Thoracic aorta (tissue), 2 donors: ENCODE results near the gene CYP2R1. TPM values are rescaled to one million over a fixed set of nuclear protein-coding genes. Genes with fewer than 3 reads are reported as not detected.
"Not testable (repeated sequence)": the region's sequence is repeated elsewhere in the genome, so short reads cannot be mapped to it uniquely, and the experiment has no call there.

Experiments
- ATAC-seq: fragments of 150-250 bp; one replicate; pipeline ENCODE4 v1.8.0; 2017; ENCODE audit warnings: low read depth; ENCODE audit not compliant: insufficient number of reproducible peaks, low FRiP score
- DNase-seq: peaks from one replicate; pipeline ENCODE4 v3.0.0-alpha.2; 2020; ENCODE audit warnings: low spot score
- H3K27ac ChIP-seq, 2 donors: fragments of 200-600 bp; sonication (generic); 1 replicate in 1 of 2; 2 replicates in 1 of 2; pipeline ENCODE4 v1.5.1; 2016; ENCODE audit warnings: mild to moderate bottlenecking in 2 of 2, moderate library complexity in 2 of 2
- H3K27me3 ChIP-seq: fragments of 200-600 bp; sonication (generic); replicated peaks from 2 replicates; pipeline ENCODE4 v1.6.0; 2016; ENCODE audit warnings: mild to moderate bottlenecking; ENCODE audit not compliant: insufficient read depth
- H3K36me3 ChIP-seq: fragments of 200-600 bp; sonication (generic); one replicate; pipeline ENCODE4 v1.5.1; 2016
- H3K4me1 ChIP-seq, 2 donors: fragments of 200-600 bp; sonication (generic); 1 replicate in 1 of 2; 2 replicates in 1 of 2; pipeline versions ENCODE4 v1.5.1 to v1.6.0; 2016; ENCODE audit warnings: low read depth in 2 of 2, mild to moderate bottlenecking in 1 of 2; ENCODE audit not compliant: control insufficient read depth in 1 of 2
- H3K4me3 ChIP-seq: fragments of 200-600 bp; sonication (generic); 2 replicates; pipeline ENCODE4 v1.5.1; 2016; ENCODE audit warnings: mild to moderate bottlenecking
- H3K9me3 ChIP-seq: fragments of 200-600 bp; sonication (generic); 2 replicates; pipeline ENCODE4 v1.5.1; 2016
- CTCF ChIP-seq: fragments of 200-600 bp; sonication (generic); IDR thresholded peaks from one replicate; pipeline ENCODE4 v1.5.1; 2019; ENCODE audit warnings: antibody characterized with exemption
- total RNA-seq, 2 donors: library from RNA; depleted of rRNA; stranded (reverse); fragments of >200 nt; gene quantifications; one replicate each; pipeline versions ENCODE4 v1.1.0 to v1.2.3, GENCODE V29; 2016

CYP2R1 gene
- total RNA-seq, 2 donors from 2014 or later, result 12.6 to 22.4 TPM

- no peak overlapping the region for H3K4me3 ChIP-seq
- H3K4me1 ChIP-seq, result peaks cover 0 to 13% of the 10 kb centered on the region in 2 donors
- H3K36me3 ChIP-seq, result peaks cover 8% of the 10 kb centered on the region
- H3K9me3 ChIP-seq, result no peaks in the 10 kb centered on the region
- H3K27me3 ChIP-seq, result no peaks in the 10 kb centered on the region
- DNase-seq (no peak), ATAC-seq (no peak)
- no peak overlapping the region for H3K27ac ChIP-seq
- no peak for TF ChIP-seq CTCF
Observed at GRCh38 chr11:14882196-14882595, 9.8 kb downstream of the CYP2R1 start.

DNA sequence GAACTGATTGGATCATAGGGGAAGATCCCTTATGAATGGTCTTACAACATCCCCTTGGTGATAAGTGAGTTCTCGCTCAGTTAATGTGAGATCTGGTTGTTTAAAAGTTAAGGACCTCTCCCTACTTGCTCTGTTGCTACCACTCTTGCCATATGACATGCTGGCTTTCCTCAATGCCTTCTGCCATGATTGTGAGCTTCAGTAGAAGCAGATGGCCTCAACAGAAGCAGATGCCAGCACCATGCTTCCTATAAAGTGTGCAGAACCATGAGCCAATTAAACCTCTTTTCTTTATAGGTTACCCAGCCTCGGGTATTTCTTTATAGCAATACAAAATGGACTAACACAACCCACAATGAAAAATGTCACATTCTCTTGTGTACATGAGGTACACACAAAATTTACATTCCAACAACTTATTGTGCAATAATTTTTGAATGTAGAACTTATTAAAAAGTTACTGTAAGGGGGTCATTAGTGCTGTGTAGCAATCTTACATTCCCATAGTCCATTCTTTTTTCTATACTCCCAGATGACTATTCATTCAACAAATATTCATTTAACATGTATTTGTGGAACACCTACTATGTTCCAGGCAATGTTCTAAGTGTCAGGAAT is 10.3 kb downstream of the CYP2R1 start:
- Histone ChIP-seq H3K4me3 (no peak overlapping the region), H3K36me3 (peaks cover 8% of the 10 kb centered on the region), H3K9me3 (no peaks in the 10 kb centered on the region), H3K27ac (no peak overlapping the region), H3K4me1 (peaks cover 0 to 12% of the 10 kb centered on the region in 2 donors), H3K27me3 (no peaks in the 10 kb centered on the region)
- ATAC-seq (no peak), DNase-seq (no peak)
- TF ChIP-seq CTCF, result no peak

GRCh38 chr11:14875163-14875562 is 16.9 kb downstream of the CYP2R1 start:
- H3K36me3 ChIP-seq, result peaks cover 7% of the 10 kb centered on the region
- H3K27ac ChIP-seq, result no peak overlapping the region
- H3K9me3 ChIP-seq, result no peaks in the 10 kb centered on the region
- peaks cover 7 to 11% of the 10 kb centered on the region in 2 donors for H3K4me1 ChIP-seq
- ATAC-seq, result no peak
- H3K4me3 ChIP-seq, result no peak overlapping the region
- no peak for TF ChIP-seq CTCF
- no peak for DNase-seq
- no peaks in the 10 kb centered on the region for H3K27me3 ChIP-seq

- ATAC-seq (no peak), DNase-seq (no peak)
Observed at GRCh38 chr11:14873632-14874031, 18.4 kb downstream of the CYP2R1 start.

GRCh38 chr11:14872032-14872431 is 20.0 kb downstream of the CYP2R1 start:
- ATAC-seq (no peak), DNase-seq (no peak)
- H3K4me3 ChIP-seq, result no peak overlapping the region
- no peak overlapping the region for H3K27ac ChIP-seq
- H3K4me1 ChIP-seq, result peaks cover 7 to 11% of the 10 kb centered on the region in 2 donors
- H3K36me3 ChIP-seq, result no peaks in the 10 kb centered on the region
- H3K9me3 ChIP-seq, result no peaks in the 10 kb centered on the region
- H3K27me3 ChIP-seq, result no peaks in the 10 kb centered on the region
- no peak for TF ChIP-seq CTCF

More at GRCh38 chr11:14873632-14874031, 18.4 kb downstream of the CYP2R1 start:
- no peak overlapping the region for H3K4me3 ChIP-seq
- TF ChIP-seq CTCF, result no peak
- no peak overlapping the region for H3K27ac ChIP-seq
- no peaks in the 10 kb centered on the region for H3K27me3 ChIP-seq
- H3K4me1 ChIP-seq, result peaks cover 7 to 11% of the 10 kb centered on the region in 2 donors
- no peaks in the 10 kb centered on the region for H3K9me3 ChIP-seq
- peaks cover 5% of the 10 kb centered on the region for H3K36me3 ChIP-seq

- not testable (repeated sequence) for H3K9me3 ChIP-seq, ATAC-seq, H3K27ac ChIP-seq, H3K4me1 ChIP-seq, H3K27me3 ChIP-seq, H3K36me3 ChIP-seq, H3K4me3 ChIP-seq, DNase-seq
Observed at GRCh38 chr11:14863775-14864174, 28.3 kb downstream of the CYP2R1 start.
